Activated naive CD4-positive, alpha-beta T cell treated with anti-CD3 and anti-CD28 coated beads, Interleukin-2, amount 50 U/mL, for 16 hours (primary cell): ENCODE measurements around the gene RPL29.

ENCODE experiments used
- DNase-seq: peaks from one replicate; pipeline ENCODE4 v3.0.0-alpha.2; 2020

The RPL29 gene

DNA sequence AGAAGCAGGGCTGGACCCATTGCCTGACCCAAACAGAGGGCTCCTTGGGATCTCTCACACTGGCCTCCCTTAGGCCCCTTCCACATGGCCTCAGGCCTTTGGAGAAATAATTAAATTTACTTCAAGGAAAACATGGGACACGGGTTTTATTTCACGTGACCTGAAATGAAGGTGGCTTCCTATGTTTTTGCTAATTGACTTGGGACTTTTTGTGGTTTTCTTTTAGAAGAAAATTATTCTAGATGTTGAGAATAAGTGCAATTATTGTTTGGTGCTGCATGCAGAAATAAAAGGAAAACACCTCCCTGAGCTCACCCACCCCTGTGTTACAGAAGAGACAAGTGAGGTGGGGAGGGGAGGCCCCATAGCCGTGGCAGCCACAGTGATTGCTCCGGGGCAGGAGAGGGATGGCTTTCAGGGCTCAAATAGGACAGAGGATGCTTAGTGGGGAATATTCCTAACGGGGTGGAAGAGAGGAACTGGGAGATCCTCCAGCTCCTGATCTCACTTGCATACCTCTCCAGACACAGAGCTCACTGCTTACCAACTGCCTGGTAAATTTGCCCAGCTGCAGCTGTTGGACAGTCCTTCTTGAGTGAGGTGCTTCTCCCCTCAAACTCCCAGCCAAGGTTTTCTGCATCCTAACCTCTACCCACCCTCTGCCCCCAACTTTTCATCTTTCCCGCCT lies 29.2 kb upstream of the RPL29 start:
- no peak for DNase-seq

DNA sequence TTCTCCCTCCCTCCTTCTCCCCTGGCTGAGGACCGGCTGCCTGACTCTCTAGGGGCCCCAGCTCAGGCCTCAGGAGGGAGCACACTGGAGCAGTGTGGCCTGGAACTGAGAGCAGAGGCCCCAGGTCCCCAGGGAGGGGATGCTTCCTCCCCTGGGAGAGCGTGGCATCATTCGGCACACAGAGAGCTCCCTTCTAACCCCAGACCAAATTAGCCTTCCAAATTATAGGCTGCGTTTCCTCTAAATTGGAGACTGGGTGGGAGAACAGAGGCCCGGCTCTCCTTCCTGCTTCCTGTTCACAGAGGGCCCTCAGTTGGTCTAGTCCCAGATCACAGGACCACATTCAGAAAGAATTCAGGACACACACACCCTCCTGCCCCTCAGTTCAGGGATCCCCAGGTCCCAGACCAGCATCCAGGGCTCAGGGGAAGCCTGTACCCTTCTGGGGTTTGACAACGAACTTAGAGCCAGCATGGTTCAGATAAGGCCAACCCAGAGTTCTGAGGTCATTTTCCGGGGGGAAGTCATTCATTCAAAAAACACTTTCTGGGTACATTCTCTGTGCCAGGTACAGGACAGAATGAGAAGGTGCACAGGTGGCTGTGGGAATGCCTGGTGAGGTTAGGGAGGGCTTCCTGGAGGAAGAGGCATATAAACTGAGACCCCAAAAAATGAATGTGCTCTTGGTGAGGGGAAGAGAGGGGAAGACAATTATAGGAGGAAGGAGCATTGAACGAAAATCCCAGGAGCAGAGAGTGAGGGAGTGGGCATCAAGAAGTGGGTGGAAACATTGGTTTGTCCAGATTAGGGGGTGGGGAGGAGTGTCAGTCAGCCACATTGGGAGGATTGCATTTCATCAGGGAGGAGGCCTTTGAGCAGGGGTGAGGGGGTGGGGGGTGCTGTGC lies 28.4 kb upstream of the RPL29 start:
- DNase-seq: no peak

DNA sequence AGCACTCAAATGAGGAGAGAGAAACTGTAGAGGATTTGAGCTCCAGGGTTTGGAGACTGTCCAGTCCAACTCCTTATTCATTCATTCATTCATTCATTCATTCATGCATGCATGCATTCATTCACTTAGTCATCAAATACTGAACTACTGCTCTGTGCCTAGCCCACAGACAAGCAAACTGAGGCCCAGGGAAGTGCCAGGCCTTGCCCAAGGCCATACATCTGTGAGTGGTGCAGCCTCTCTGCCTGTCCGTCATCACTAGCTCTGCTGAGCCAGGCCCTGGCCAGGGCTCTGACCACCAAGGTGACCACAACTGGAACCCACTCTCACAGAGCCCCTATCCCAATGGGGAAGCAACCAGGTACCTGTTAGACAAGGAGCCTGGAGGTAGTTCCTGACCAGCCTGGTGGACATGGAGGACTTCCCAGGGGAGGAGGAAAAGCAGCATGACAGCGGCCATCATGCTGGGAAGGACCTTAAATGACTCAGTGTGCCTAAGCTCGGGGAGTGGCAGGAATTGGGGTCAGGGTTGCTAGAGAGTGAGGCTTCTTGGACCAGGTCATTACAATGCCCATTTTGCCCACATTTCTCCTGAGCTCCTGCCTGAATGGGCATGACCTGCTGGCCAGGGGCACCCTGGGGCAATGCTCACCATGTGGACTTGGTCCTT lies 27.5 kb upstream of the RPL29 start:
- no peak for DNase-seq

DNA sequence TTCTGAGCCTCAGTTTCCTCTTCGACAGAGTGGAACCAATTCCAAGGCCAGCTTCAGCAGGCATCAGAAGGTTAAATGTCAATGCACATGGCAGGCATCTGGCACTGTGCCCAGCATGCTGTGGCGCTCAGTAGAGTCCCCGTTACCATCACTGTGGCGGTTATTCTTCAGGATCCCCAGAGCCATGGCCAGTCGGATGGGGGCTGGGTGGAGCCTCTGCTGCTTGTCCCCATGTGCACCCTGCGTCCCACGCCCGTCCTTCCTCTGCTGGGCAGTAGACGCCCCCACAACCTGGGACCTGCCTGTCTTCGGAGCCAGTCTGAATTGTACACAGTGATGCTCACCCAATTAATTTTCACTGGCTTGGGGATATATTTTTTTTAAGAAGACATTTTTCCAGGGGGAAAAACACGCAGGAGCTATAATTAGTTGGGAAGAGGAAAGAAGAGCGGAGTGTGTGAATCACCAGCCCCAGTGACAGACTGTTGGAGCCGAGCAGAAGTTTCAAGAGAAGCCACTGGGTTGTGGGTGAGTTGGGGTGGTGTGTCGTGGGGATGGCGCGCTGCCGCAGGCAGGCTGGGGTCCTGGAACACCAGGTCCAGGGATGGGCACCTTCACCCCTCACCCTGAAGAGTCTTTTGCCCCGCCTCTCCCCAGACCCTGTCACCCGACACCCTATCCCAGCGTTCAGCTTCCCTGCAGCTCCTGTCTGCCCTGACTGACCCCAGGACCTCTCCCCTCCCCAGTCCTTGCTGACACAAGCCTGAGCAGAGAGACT lies 26.8 kb upstream of the RPL29 start:
- no peak for DNase-seq

DNA sequence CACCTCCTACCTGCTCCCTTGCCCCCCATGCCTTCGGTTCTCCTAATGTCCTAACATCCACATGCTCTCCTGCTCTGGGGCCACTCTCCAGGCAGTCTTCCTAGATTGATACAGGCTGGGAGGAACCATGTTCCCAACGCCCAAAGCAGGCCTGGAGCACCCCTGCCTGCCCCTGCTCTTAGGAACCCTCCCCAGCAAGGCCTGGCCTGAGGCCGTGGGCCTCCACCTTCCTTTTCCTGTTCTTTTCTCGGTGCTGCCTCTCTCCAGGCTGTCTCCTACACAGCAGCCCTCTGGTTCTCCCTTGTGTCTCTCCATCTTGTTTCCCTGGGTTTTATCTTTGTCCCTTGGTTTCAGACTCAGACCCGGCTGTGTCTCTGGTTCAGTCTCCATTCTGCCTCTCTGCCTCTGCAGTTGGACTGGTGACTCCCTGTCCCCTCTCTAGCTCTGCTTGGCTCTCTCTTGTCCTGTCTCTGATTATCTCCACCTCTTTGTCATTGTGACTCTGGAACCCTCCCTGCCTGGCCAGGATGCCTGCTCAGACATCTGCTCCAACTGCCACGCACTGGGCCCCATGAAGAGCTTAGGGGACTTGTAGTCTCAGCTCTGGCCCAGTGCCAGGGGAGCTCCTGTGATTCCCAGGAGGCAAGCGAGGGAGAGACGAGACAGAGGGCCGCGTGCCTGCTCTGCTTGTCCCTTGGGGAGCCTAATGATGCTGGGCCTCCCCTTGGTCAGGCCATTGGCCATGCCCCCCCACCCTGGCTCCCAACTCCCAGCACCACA lies 26.0 kb upstream of the RPL29 start:
- no peak for DNase-seq

DNA sequence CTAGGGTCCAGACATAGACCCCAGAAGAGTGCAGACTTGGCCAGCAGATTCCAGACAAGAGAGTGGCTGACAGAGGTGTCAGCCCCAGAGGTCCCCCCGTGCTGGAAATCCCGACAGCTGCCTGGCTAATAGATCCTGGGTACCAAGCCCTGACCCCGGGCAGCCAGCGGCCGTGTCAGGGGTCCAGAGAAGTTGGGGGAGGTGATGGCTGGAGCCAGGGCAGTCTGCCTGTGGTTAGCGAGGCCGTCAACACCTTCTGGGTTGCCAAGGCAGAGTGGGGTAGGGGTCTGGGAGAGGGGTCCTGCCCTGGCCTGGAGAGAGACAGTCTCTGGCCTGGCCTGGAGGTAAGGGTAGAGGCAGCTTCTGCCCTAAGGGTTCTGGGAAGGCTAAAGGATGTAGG lies 25.1 kb upstream of the RPL29 start:
- DNase-seq: no peak

DNA sequence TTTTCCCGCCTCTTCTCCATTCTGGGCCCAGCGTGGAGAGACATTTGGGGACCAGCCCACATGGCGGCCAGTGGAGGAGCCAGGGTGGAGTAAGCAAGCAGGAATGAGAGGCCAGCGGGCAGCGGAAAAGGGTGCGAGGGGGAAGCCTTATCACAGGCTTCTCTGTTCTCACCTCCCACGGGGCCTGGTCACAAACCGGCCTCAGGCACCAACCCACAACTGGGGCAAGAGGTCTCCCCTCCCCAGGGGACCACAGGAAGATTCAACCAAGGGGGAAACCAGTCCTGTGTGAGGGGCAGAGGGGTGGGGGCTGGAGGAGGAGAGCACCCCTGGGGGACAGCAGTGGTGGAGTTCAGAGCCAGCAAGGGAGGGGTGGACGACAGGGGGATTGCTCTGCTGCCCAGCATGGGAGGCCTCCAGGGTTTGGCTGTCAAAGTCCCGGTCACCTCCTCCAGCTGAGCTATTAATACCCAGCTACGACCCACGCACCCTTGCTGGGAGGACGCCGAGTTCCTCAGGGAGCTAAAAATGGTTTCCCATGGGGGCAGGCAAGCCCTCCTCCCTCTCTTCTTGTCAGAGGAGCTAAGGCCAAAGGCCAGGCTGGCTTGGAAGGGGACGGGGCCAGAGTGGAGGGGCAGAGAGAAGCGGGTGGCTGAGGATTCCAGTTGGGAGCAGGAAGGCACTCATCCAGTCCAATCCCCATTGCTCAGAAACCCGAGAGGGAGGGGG lies 23.8 kb upstream of the RPL29 start:
- no peak for DNase-seq

DNA sequence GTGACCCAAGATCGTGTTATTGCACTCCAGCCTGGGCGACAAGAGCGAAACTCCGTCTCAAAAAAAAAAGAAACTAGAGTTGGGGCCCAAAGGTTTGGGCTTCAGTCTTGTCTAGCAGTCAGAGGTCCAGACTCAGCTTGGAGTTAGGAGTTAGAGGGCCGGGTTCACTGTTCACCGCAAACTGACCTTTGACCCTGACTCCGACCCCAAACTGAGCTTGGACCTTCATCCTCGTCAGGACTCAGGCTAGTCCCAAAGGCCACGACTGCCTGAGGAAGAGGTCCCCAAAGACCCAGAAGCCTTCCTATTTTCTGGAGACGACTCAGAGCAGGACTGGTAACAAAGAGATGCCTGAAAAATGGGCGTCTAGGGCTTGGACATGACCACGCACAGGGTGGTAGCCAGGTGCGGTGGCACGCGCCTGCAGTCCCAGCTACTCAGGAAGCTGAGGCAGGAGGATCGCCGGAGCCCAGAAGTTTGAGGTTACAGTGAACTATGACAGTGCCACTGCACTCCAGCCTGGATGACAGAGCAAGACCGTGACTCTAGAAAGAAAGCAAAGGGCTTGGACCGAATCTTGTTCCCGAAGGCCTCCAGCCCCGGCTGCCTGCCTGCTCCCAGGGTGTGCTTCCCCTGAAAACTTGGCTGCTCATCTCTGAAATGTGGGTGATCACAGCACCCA lies 22.8 kb upstream of the RPL29 start:
- no peak for DNase-seq

DNA sequence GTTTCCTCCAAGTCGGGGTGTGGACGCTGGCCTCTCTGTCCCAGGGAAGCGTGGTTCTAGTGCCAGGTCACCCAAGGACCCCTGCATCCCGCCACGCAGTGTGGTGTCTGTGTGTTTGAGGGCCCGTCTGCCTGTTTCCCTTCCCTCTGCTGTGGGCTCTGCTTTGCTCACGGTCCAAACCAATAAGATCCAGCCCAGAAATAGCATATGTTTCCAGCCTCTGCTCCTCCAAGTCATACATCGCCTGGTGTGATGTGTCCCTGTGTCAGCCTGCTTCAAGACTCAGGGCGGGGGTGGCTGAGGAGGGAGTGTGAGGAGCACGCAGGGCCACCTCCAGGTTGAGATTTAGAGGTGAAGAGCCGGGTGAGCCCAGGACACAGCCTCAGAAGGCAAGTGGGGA lies 21.9 kb upstream of the RPL29 start:
- no peak for DNase-seq

DNA sequence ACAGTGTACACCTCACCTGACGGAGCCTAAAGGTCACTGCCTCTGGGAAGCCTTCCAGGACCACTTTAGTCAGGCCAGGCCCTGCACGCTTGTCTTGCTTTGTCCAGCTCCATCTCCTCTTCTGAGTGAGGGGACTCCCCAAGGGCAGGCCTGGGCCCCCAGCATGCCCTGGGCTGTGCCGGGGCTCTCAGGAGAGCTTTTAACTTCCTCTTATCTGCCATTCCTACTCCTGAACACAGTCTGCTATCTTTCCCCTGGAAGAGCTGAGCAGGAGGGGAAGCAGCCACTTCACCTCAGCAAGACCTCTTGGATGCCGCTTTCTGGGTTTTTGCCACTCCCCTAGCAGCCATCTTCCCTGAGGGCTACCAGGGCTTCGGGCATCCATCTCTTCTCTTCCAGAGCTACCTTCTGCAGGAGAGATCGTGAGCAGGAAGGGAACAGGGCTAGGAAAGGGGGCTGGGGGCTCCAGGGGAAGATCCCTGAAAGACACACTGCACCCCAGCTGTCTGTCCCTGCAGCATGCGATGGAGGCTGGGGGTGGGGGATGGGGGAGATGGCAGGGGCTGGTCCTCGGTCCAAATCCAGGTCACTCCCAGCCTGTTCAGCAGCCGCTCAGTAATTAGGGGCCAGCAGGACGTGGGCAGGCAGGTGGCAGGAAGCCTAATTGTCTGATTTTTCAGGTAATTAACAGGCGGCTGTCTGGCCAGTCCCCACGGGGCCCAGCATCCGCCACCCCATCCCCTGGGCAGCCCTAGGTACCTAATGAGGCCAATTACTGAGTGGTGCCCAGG lies 19.9 kb upstream of the RPL29 start:
- DNase-seq: no peak

DNA sequence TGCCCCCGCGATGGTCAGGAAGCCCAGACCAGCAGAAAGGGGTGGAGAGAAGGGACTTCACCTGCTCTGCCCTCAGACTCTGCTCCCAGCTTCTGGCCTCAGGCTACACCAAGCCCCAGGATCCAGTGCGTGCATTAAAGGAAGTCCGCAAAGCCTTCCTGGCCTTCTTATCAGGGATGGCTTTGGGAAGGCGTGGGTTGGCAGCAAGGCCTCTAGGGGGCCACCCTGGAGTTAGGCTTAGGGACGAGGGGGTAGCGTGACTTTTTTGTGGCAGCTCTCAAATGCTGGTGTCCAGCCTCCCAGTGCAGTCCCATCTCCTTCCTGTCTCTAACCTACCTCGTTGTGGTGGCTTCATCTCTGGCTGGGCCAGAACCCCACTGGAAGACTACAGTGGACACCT lies 18.9 kb upstream of the RPL29 start:
- DNase-seq: no peak

DNA sequence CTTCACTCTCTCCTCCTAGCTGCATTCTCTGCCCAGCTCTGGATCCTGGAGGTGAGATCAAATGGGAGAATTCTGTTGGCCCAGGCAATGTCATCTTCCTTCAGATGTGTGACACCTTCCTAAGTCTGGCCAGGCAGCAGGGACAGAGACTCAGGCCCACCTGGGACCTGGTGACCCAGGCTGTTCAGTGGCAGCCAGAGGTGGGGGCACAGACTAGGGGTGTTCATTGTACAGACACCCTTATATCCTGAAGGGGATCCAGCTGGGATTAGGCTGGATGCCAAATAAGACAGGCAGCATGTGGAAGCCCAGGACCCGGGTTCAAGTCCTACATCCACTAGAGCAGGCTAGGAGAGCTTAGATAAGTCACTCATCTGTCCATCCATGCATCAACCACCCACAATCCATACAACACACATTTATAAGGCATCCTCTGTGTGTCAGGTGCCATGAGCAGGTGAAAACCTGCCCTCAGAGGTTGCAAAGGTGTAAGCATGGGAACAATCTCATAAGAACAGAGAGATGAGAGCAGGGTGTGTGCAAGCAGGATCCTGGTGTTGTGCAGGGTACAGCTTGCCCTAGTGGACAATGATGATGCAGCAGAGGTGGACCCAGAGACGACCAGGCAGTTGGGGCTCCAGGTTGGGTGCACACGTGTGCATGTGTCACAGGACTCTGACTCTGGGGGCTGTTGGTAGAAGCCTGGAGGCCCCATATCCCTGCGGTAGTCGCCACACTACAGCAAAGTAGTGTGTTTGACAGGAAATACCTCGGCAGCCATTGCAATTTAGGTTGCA lies 18.3 kb upstream of the RPL29 start:
- no peak for DNase-seq

DNA sequence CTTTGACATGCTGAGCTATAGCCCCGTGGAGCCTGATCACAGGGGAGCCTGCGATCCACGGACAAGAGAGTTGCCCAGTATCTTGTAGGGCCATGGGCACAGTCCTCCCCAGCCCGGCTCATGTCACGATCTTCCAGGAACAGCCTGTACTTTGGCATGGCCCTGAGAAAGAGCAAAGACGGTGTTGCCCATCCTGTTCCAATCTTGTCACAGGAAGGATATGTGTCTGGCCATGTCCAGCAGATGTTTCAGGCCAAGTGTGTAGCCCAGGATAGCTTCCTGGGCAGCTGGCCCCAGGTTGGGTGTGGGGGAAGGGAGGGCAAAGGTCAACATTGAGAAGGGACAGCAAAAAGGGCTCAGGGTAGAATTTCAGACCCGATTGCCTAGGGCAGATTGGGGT lies 17.0 kb upstream of the RPL29 start:
- no peak for DNase-seq

DNA sequence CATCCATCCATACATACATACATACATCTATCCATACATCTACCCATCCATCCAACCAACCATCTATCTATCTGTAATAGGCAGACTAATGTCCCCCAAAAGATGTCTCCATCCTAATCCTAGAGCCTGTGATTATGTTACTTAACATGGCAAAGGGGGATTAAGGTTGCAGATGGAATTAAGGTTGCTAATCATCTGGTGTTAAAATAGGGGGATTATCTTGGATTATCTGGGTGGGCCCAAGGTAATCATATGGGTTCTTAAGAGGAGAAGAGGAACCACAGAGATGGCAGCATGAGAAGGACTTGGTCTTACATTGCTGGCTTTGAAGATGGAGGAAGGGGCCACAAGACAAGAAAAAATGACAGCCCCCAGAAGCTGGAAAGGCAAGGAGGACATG lies 14.7 kb upstream of the RPL29 start:
- no peak for DNase-seq

DNA sequence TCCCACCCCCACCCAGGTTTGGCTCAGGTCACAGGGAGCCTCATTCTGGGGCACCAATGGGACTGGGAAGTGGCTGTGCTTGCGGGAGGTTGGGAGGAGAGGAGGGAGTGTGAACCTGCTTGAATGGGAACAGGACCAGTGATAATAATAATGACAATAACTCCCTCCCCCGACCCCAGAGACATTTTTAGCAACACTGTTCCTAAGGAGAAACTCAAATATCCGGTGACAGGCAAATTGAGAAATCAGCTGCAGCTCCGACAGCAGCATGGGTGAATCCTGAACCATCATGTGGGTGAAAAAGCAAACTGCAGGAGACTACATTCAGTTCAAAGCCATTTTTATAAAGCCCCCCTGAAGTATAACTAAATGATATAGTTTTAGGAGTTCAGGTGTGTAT lies 11.6 kb upstream of the RPL29 start:
- no peak for DNase-seq

DNA sequence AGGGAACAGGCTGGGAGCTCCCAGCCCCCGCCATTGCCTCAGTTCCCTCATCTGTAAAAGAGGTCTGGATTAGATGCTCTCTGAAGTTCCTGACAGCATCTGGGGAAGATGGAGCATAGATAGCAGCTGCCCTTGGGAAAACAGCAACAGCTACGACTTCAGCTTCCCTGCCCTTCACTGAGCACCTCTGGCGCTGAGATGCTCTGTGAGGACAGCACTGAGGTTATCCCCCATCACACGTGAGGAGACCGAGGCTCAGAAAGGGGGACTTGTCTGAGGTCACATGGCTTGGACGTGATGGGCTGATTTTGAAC lies 11.1 kb upstream of the RPL29 start:
- DNase-seq: no peak

DNA sequence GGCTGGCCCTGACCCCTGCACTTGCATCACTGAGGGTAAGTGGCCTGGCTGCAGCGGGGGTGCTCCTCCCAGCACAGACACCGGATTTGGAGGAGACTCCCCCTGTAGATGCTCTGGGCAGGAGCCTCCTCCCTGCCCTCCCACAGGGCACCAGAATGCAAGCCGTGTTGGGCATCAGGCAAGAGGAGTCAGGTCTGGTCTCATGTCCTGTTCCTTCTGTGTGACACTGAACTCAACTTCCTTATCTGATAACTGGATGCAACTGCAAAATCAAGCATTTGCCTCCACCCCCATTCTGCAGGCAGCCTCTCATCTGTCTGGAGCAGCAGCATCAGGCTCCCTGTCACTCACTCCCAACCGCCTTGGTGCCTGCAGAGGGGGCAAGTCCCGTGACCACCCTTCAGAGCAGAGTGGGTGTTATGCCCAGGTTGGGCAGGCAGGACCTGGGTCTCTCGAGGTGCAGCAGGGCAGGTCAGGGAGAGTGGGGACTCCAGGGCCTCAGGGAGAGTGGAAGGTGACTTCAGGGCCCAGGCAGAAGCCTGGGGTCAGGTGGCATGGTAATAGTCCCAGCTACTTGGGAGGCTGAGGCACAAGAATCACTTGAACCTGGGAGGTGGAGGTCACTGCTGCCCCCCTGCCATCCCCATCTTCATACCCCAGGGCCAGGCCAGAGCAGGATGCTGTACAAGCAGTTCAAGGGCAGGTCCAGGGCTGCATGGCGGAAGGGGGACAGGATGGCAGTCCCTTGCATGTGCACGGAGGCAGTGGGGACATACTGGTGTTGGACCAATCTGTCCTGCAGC lies 10.5 kb upstream of the RPL29 start:
- DNase-seq: no peak

DNA sequence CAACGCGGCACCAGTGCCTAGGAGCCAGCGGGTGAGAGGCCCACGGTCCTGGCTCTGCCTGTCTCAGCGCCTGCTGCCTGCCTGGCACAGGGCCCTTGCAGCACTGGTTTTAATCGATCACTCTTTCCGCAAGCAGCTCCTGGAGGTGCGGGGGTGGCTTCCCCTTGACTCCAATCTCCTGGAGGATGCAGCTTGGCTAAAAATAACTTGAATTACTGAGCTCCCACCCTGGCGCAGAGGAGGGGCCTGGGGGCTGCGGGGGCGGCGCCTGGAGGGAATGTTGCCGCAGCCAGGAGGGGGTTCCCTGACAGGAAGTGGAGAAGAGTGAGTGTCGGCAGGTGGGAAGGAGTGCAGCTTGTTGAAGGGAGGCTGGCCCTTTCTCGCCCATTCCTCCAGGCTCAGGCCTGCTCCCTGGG lies 9.9 kb upstream of the RPL29 start:
- no peak for DNase-seq
